ENCODE data around the gene PTPRD.

DNA sequence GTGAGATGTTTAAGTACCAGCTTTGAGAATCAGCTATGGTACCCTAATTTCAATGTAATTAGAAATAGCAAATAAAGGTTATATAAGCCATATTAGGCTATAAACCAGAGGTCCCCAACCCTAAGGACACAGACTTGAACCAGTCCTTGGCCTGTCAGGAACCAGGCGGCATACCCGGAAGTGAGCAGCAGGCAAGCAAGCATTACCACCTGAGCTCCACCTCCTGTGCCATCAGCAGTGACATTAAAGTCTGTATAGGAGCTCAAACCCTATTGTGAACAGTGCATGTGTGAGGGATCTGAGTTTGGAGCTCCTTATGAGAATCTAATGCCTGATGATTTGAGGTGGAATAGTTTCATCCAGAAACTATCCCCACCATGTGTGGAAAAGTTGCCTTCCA, 1009.5 kb downstream of the PTPRD start:
- TF ChIP-seq, protein P1, sequence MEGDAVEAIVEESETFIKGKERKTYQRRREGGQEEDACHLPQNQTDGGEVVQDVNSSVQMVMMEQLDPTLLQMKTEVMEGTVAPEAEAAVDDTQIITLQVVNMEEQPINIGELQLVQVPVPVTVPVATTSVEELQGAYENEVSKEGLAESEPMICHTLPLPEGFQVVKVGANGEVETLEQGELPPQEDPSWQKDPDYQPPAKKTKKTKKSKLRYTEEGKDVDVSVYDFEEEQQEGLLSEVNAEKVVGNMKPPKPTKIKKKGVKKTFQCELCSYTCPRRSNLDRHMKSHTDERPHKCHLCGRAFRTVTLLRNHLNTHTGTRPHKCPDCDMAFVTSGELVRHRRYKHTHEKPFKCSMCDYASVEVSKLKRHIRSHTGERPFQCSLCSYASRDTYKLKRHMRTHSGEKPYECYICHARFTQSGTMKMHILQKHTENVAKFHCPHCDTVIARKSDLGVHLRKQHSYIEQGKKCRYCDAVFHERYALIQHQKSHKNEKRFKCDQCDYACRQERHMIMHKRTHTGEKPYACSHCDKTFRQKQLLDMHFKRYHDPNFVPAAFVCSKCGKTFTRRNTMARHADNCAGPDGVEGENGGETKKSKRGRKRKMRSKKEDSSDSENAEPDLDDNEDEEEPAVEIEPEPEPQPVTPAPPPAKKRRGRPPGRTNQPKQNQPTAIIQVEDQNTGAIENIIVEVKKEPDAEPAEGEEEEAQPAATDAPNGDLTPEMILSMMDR (IDR thresholded peaks at IDR 0.05): no peak
- no peak for TF ChIP-seq POLR2A (IDR thresholded peaks at IDR 0.05)

Data from ovary (tissue), 3 donors.